Measurements from ENCODE around the gene HLA-DPA1.
A peak's percentile ranks its signal among the peaks of the same experiment; 100 is the strongest.

Gene HLA-DPA1

DNA sequence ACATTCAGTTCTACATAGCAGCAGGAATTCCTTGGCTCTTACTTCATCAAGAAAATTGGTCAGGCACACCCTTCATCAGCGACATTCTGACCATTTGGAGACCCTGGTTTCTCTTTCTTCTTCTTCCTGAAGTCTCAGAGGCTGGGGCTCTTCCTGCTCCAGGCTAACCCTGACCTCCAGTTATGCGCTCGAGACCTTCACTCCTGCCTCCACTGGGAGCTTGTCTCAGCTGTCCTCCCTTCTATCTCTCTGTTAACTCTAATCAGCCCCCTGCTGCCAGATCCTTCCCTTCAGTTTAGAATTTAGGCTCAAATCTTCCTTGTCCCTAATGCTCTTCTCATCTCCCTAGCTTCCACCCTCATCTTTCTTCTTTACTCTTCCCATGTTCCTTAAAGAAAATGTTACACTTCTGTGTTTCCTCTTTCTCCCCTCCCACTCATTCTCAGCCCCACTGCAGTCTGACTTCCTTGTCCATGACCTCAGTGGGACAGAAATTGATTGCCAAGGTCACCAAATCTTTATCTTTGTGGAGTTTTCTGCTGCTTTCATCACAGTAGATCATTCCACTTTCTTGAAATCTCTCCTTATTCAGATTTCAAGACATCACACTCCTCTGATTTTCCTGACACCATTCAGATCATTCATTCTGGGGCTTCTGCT lies 55.6 kb downstream of the HLA-DPA1 start:
- no peak for DNase-seq (ENCODE audit: low spot score)

- no peak for DNase-seq (ENCODE audit: low spot score)
Observed at GRCh38 chr6:33017018-33017417, 56.4 kb downstream of the HLA-DPA1 start.

GRCh38 chr6:33015798-33016197 lies 57.7 kb downstream of the HLA-DPA1 start:
- DNase-seq (ENCODE audit: low spot score) = no peak

- DNase-seq (ENCODE audit: low spot score) = peak; percentile 86
Observed at GRCh38 chr6:33014841-33015634, 58.4 kb downstream of the HLA-DPA1 start.

Data from CD4-positive, alpha-beta T cell treated with Interleukin-15 for 4 hours (primary cell).